HG02623 (cell line): ENCODE measurements around the gene PHACTR1.

Experiments
- ATAC-seq: cut with Tn5 transposase; IDR thresholded peaks from one replicate; pipeline ENCODE4 v1.9.1; 2021; ENCODE audit warnings: moderate library complexity; ENCODE audit not compliant: unreplicated experiment

PHACTR1 gene

DNA sequence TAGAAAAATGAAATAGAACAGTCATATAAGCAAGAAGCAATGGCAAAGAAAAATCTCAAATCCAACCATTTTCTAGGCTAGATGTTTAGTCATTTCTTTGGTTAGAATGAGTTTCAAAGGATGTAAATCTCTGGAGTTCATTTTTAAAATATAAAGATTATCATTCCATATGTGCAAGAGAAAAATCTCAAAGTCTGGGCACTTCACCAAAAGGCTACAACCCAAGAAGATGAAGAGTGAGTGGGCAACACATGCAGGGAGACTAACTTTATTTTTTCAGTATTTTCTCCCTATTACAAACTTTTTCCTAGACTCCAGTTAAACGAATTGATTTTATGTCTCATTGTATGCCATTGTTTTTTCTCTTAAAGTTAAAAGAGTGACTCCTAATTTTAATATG lies 83.6 kb downstream of the PHACTR1 start:
- no peak for ATAC-seq

GRCh38 chr6:12801141-12801540 lies 84.6 kb downstream of the PHACTR1 start:
- ATAC-seq, result no peak

GRCh38 chr6:12802440-12802839 lies 85.9 kb downstream of the PHACTR1 start:
- no peak for ATAC-seq

DNA sequence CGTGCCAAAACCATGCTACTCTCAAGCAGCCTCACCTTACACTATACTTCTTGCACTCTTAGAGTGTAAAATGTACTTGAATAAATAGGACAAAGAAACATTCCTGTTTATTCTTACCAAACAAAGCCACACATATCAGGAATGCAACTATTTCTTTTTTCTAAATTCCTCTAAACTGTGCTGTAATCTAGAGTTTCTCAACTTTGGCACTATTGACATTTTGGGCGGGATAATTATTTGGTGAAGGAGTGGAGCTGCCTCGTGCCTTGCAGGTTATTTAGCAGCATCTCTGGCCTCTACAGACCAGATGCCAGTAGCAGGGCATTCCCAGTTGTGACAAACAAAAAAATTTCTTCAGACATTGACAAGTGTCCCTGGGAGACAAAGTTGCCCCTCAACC lies 86.9 kb downstream of the PHACTR1 start:
- ATAC-seq, result no peak

- ATAC-seq, result no peak
Observed at GRCh38 chr6:12804952-12805645, 88.5 kb downstream of the PHACTR1 start.

- ATAC-seq, result no peak
Observed at GRCh38 chr6:12806136-12806535, 89.6 kb downstream of the PHACTR1 start.

DNA sequence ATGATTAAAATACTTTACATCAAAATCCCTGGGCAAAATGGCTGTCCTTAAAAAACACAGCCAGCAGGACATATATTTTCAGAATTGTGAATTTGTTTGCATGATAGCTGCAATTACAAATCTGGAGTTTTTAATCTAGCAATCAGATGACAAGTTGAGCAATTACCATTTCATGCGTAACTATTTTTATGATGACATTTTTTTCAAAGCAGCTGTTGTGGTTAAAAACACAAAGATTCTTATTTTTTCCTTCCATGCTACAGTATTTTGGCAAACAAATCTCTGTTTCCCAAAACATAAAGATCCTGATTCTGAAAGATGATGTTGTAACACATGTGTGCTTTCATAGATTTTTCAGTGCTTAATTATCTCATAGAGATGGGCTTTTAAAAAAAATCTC lies 90.2 kb downstream of the PHACTR1 start:
- no peak for ATAC-seq

DNA sequence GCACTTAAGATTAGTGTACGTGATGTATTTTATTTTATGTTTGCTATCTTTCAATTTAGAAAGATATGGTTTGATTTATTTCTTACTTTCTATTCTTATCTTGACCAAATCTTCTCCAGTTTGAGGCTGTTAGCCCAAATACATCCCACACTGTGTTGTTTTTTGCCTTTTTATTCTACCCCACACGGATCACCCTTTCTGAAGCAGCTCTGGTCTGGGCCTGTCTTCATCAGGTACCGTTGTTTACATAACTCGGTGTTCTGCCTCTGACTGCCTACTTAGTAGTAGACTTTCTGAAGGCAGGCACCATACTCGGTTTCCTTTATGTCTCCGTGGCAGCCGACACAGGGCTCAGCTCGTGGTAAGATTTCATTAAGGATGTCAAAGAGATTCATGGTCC lies 95.0 kb downstream of the PHACTR1 start:
- ATAC-seq, result no peak

DNA sequence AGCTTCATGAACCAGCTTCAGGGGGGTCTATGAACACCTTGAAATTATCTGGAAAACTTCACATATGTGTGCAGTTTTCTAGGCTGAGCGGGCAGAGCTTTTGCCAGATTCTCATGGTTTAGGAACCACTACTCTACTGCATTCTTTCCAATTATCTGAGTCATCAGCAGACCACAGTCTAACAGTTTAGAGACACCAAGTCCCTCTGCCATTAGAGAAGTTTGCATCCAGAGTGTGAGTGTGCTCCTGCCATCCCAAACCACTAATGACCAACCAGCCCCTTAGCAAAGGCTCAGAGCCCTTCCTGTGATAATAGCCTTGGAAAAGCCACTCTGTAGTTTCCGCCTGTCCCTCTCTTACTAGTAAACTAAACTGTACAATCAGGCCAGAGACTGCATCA lies 96.8 kb downstream of the PHACTR1 start:
- ATAC-seq, result no peak

DNA sequence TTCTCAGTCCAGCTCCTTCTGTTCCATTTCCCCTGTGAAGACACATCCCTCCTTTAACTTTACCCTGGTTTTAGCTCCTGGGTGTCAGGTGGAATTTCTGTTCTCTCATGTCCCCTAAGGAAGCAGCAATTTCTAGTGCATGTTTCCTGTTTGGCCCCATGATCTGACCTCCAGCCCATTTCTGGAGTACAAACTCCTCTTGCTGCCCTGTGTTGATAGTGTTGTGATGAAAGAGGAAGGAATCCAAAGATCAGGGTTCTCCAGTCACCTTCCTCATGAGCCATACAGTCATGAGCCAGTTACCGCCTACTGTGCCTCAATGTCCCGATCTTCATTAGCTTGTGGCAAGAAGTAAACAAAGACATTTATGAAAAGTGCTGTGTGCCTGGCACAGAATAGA lies 97.4 kb downstream of the PHACTR1 start:
- ATAC-seq, result no peak

- no peak for ATAC-seq
Observed at GRCh38 chr6:12815089-12815488, 98.5 kb downstream of the PHACTR1 start.

DNA sequence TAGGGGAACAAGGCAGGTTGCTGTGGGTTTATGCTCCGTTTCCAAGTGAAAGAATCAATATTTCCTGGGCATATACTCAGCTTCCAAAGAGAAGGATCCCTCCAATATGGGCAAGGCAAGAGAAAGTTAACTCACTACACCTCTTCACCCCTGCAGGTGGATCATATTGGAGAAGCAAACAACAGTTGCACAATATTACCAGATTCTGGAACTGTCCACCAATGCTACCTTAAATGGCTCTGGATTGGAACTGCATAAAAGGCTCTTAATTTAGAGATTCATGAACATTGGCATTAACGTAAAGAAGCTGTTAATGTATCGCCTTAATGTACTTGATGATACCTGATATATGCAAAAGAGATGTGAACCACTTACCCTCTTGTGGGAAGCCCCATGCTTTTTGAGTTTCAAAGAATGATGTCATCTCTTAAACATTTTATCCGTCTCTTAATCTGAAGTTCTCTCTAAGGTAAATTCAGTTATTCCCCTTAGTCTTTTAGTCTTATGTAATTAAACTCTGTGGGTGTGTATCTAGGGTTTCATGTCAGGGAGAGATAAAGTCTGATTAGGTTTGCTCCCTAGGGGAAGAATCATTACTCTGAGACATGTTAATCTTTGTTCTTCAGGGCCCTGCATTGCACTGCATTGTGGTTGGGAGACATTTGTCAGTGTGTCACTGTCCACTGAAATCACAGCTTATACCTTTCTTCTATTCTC lies 99.5 kb downstream of the PHACTR1 start:
- no peak for ATAC-seq

DNA sequence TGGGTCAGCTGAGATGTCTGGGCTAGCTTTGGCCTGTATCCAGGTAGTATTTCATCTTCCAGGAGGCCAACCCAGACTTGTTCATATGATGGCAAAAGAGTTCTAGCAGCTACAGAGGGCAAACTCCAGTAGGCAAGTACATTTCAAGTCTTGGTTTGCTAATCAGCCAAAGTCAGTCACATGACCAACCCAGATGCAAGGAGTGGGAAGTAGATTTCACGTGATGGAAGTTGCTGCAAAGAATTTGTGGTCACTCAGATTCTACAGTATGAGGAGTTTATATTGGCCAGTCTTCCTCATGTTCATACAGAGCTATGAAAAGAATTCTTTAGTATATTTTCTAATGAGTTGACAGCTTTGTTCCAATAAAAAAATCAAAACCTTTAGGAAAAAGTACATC lies 101.8 kb downstream of the PHACTR1 start:
- ATAC-seq, result no peak

DNA sequence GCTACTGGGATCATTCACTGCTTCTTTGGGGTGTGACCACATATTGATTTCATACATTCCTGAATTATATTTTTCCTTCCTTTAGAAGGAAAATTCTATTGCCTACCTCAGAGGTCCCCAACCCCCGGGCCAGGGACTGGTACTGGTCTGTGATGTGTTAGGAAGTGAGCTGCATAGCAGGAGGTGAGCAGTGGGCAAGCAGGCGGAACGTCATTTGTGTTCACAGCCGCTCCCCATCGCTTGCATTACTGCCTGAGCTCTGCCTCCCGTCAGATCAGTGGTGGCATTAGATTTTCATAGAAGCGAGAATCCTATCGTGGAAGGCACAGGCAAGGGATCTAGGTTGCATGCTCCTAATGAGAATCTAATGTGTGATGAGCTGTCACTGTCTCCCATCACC lies 107.3 kb downstream of the PHACTR1 start:
- no peak for ATAC-seq

GRCh38 chr6:12826584-12826983 lies 110.0 kb downstream of the PHACTR1 start:
- ATAC-seq, result no peak

DNA sequence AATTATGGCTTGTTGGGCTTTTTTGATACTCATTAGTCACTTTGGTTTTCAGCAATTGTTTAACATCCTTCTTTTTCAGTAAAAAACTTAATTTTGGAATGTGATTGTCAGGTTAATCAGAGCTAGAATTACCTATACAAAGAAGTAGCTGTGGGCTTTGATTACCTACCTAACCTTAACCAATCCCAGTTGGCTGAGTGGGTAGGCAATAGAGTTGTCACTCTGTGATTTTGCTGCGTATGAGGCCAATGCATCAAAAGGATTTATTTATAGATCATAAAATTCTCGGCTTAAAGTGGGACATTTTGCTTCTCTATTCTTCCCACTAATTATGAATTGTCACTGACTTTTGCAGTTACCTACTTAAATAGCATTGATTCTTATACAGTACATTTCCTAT lies 111.4 kb downstream of the PHACTR1 start:
- ATAC-seq, result no peak

GRCh38 chr6:12832226-12832735 lies 115.7 kb downstream of the PHACTR1 start:
- ATAC-seq, result no peak

DNA sequence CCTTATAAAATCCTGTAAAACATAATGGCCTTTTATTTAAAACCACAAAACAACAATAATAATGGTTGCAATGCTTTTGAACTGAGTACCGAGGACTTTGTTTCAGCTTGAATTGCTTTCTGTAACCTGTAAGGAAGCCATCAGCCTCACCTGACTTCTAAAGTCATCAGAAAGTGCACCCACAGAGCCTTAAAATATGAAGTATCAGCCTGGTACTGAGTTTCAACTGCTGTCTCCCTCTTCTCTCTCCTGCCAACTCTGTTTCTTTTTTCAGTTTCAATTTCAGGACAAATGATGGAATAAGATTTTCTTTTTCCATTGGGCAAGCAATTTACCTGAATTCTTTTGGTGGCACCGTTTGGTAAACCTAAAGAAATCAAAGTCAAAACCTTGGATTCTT lies 119.4 kb downstream of the PHACTR1 start:
- ATAC-seq, result no peak

DNA sequence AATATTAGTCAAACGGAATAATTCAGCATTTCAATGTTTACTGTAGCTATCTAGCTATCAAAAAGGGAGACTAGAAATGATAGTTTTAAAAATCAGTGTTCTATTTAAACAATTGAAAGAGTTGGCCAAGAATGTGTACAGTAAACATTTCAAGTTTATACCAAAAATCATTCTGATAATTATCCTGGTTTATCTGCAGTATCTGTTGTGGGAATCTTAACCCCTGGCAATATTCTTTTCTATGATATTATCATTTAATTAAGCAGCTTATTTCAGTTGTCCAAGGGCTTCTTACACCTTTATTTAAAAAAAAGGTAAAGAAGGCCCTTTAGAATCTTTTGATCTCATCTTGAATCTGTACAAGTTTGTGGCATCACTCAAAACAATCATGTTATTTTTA lies 125.1 kb downstream of the PHACTR1 start:
- no peak for ATAC-seq

DNA sequence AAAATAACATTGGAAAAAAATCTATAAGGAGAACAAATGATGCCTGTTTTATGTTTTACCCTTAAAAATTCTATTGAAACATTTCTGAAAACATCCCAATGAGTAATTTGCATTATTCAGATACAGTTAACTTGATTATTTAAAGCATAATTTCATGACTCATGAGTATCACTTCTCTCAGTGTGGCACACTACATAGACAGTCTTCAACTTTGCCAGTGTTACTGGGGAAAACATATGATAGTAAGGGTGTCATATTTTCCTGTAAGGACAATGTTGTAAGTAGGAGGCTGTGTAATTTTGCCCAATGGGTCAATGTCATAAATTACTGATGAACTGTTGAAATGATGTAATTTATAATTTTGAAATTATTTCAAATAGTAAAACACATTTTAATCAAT lies 125.5 kb downstream of the PHACTR1 start:
- ATAC-seq, result no peak

- no peak for ATAC-seq
Observed at GRCh38 chr6:12842658-12843057, 126.1 kb downstream of the PHACTR1 start.
